GM12801 (cell line): ENCODE data around the gene DNAH2.

Experiments
- CTCF ChIP-seq: IDR thresholded peaks from one replicate; pipeline ENCODE4 v1.5.1; 2011; ENCODE audit warnings: control low read depth; ENCODE audit not compliant: insufficient read length; ENCODE audit errors: extremely low read depth

The DNAH2 gene

DNA sequence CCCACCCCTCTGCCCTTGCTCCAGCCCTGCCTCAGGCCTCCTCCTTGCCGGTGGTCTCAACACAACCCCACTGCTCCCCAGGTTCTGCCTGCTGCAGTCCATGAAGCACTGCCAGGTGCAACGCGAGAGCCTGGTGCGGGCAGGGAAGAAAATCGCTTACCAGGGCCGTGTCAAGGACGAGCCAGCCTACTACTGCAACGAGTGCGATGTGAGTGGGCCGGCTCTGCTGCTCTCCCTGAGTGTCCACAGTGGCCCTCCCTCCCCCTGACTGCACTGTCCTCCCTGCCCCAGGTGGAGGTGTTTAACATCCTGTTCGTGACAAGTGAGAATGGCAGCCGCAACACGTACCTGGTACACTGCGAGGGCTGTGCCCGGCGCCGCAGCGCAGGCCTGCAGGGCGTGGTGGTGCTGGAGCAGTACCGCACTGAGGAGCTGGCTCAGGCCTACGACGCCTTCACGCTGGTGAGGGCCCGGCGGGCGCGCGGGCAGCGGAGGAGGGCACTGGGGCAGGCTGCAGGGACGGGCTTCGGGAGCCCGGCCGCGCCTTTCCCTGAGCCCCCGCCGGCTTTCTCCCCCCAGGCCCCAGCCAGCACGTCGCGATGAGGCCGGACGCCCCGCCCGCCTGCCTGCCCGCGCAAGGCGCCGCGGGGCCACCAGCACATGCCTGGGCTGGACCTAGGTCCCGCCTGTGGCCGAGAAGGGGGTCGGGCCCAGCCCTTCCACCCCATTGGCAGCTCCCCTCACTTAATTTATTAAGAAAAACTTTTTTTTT lies 135.6 kb downstream of the DNAH2 start:
- no peak for TF ChIP-seq CTCF

GRCh38 chr17:7853691-7854038 lies 136.1 kb downstream of the DNAH2 start:
- TF ChIP-seq CTCF = no peak

DNA sequence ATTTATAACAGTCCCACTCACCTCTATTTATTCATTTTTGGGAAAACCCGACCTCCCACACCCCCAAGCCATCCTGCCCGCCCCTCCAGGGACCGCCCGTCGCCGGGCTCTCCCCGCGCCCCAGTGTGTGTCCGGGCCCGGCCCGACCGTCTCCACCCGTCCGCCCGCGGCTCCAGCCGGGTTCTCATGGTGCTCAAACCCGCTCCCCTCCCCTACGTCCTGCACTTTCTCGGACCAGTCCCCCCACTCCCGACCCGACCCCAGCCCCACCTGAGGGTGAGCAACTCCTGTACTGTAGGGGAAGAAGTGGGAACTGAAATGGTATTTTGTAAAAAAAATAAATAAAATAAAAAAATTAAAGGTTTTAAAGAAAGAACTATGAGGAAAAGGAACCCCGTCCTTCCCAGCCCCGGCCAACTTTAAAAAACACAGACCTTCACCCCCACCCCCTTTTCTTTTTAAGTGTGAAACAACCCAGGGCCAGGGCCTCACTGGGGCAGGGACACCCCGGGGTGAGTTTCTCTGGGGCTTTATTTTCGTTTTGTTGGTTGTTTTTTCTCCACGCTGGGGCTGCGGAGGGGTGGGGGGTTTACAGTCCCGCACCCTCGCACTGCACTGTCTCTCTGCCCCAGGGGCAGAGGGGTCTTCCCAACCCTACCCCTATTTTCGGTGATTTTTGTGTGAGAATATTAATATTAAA lies 136.7 kb downstream of the DNAH2 start:
- TF ChIP-seq CTCF = no peak

DNA sequence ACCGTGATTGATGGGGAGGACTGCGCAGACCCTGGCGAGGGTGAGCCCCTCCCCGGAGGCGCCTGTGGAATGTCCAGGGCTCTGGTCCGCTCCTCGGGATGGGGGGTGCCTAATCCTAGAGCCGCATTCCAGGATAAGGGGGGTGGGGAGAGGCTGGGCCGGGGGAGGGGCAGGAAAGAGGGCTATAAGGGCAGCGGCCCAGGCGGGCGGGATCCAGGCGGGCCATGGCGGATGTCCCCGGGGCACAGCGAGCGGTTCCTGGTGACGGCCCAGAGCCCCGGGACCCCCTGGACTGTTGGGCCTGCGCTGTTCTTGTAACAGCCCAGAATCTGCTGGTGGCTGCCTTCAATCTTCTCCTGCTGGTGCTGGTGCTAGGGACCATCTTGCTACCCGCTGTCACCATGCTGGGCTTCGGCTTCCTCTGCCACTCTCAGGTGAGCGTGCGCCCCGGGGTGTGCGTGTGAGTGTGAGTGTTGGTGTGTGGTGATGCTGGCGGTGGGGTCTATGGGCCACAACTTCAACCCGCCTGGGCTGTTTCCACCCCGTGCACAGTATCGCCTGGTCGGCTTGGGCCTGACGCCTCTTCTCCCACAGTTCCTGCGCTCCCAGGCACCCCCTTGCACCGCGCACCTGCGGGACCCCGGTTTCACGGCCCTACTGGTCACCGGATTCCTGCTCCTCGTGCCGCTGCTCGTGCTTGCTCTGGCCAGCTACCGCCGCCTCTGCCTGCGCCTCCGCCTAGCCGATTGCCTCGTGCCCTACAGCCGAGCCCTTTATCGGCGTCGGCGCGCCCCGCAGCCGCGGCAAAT lies 137.5 kb downstream of the DNAH2 start, which contains the start of gene TMEM88:
Gene TMEM88, plus strand, starts transcription at position 216 of the 809 bp plus-strand sequence. Its CDS starts 9 bp downstream, at position 225.
- TF ChIP-seq CTCF = no peak

GRCh38 chr17:7855660-7856010 lies 138.1 kb downstream of the DNAH2 start:
- no peak for TF ChIP-seq CTCF

- TF ChIP-seq CTCF = no peak
Measured at GRCh38 chr17:7856011-7856810, 138.7 kb downstream of the DNAH2 start.
